Testis (tissue), 3 donors: ENCODE data around the gene LRTM2. TPM values are rescaled to one million over a fixed set of nuclear protein-coding genes. Genes with fewer than 3 reads are reported as not detected.

Source experiments
- DNase-seq: peaks from one replicate; pipeline ENCODE4 v3.0.0-alpha.2; 2019
- H3K27ac ChIP-seq, 2 donors: fragments of 200-600 bp; sonication (generic); one replicate each; pipeline ENCODE4 v1.5.1; 2019
- H3K27me3 ChIP-seq: fragments of 200-600 bp; sonication (generic); one replicate; pipeline ENCODE4 v1.5.1; 2019
- H3K36me3 ChIP-seq: fragments of 200-600 bp; sonication (generic); one replicate; pipeline ENCODE4 v1.5.1; 2017; ENCODE audit warnings: low read depth; ENCODE audit errors: missing control alignments
- H3K4me1 ChIP-seq: fragments of 200-600 bp; sonication (generic); one replicate; pipeline ENCODE4 v1.5.1; 2019
- H3K4me3 ChIP-seq, 2 donors: fragments of 200-600 bp; sonication (generic); one replicate each; pipeline ENCODE4 v1.5.1; 2017 to 2019
- H3K9me3 ChIP-seq: fragments of 200-600 bp; sonication (generic); one replicate; pipeline ENCODE4 v1.5.1; 2017
- CTCF ChIP-seq, 3 experiments: fragments of 450-650 bp in 2 of 3; fragments of 200-600 bp in 1 of 3; sonication (generic) in 1 of 3; IDR thresholded peaks; one replicate each; pipeline ENCODE4 v1.5.1; 2016 to 2019; ENCODE audit warnings: antibody characterized with exemption in 3 of 3, mild to moderate bottlenecking in 2 of 3, moderate library complexity in 1 of 3
- POLR2A ChIP-seq: fragments of 450-650 bp; IDR thresholded peaks from one replicate; pipeline ENCODE4 v1.6.1; 2017; ENCODE audit warnings: antibody characterized with exemption, mild to moderate bottlenecking, moderate library complexity
- WGBS, 2 donors: methylation state at CpG; one replicate each; pipeline ENCODE4 v1.1.5; 2018; 5-methylcytosine and 5-hydroxymethylcytosine counted together
- intact Hi-C: fragments of 100-400 bp; cut with DNase I; formaldehyde crosslinking; loops from one replicate; pipeline ENCODE4 v1.15.1; 2023; ENCODE audit warnings: low total_unique reads
- polyA plus RNA-seq: library from polyadenylated mRNA; stranded (reverse); fragments of 350-450 nt; fragmentation: Illumina TruSeq; extraction: RNeasy Lipid Tissue Mini Kit (QIAGEN cat#74804); gene quantifications from one replicate; pipeline ENCODE4 v1.2.3, GENCODE V29; 2014; ENCODE audit warnings: low read depth, low replicate concordance; ENCODE audit not compliant: insufficient read depth
- total RNA-seq, 2 donors: library from RNA; depleted of rRNA; stranded (reverse); fragments of >200 nt; gene quantifications; one replicate each; pipeline ENCODE4 v1.2.3, GENCODE V29; 2016

LRTM2 gene
- total and polyA plus RNA-seq, 3 donors from 2014 or later: 0.39 to 0.96 (median 0.43) TPM

- H3K4me3 ChIP-seq: peak overlapping the region; percentile 44 to 47
- DNase-seq: peak; percentile 16
- H3K4me1 ChIP-seq: no peaks in the 10 kb centered on the region
- no peak overlapping the region for H3K27ac ChIP-seq
- no peaks in the 10 kb centered on the region for H3K27me3 ChIP-seq
- no peaks in the 10 kb centered on the region for H3K9me3 ChIP-seq
- 45 to 66% methylated on average over 11 to 27 of the region's 27 CpGs for WGBS, 2 donors
- TF ChIP-seq POLR2A: no peak
- no peak for TF ChIP-seq CTCF (IDR thresholded peaks at IDR 0.05)
- H3K36me3 ChIP-seq: no peaks in the 10 kb centered on the region
- intact Hi-C loops: no loop called here
Measured at GRCh38 chr12:1864456-1864855, 44.1 kb downstream of the LRTM2 start.

GRCh38 chr12:1864867-1865266 lies 44.5 kb downstream of the LRTM2 start:
- Histone ChIP-seq H3K4me1 (no peaks in the 10 kb centered on the region), H3K27ac (no peak overlapping the region), H3K9me3 (no peaks in the 10 kb centered on the region), H3K4me3 (peak overlapping the region; percentile 44 to 47), H3K27me3 (no peaks in the 10 kb centered on the region), H3K36me3 (no peaks in the 10 kb centered on the region)
- no peak for TF ChIP-seq POLR2A
- no peak for TF ChIP-seq CTCF (IDR thresholded peaks at IDR 0.05)
- 30 to 68% methylated on average over 29 to 37 of the region's 37 CpGs for WGBS, 2 donors
- intact Hi-C loops: no loop called here
- no peak for DNase-seq

GRCh38 chr12:1865284-1865866 lies 45.0 kb downstream of the LRTM2 start:
- TF ChIP-seq POLR2A: no peak
- no peak for TF ChIP-seq CTCF (IDR thresholded peaks at IDR 0.05)
- intact Hi-C loops: no loop called here
- Histone ChIP-seq H3K9me3 (no peaks in the 10 kb centered on the region), H3K27ac (no peak overlapping the region), H3K4me1 (no peaks in the 10 kb centered on the region), H3K36me3 (no peaks in the 10 kb centered on the region), H3K4me3 (peak overlapping the region; percentile 44 to 47), H3K27me3 (no peaks in the 10 kb centered on the region)
- peak; percentile 70 for DNase-seq
- WGBS, 2 donors: 58 to 70% methylated on average over 29 to 32 of the region's 32 CpGs

- Histone ChIP-seq H3K4me1 (no peaks in the 10 kb centered on the region), H3K27ac (no peak overlapping the region), H3K4me3 (no peak overlapping the region), H3K36me3 (no peaks in the 10 kb centered on the region), H3K9me3 (no peaks in the 10 kb centered on the region), H3K27me3 (no peaks in the 10 kb centered on the region)
- intact Hi-C loops: no loop called here
- WGBS, 2 donors: 91 to 95% methylated on average over 10 of the region's 10 CpGs
- no peak for DNase-seq
- no peak for TF ChIP-seq CTCF (IDR thresholded peaks at IDR 0.05)
- no peak for TF ChIP-seq POLR2A
Measured at GRCh38 chr12:1869145-1869544, 48.8 kb downstream of the LRTM2 start.

- no peak overlapping the region for H3K27ac ChIP-seq
- no peaks in the 10 kb centered on the region for H3K27me3 ChIP-seq
- TF ChIP-seq POLR2A (no peak), CTCF (IDR thresholded peaks at IDR 0.05) (no peak)
- no peaks in the 10 kb centered on the region for H3K9me3 ChIP-seq
- H3K36me3 ChIP-seq: no peaks in the 10 kb centered on the region
- intact Hi-C loops: no loop called here
- no peaks in the 10 kb centered on the region for H3K4me1 ChIP-seq
- WGBS, 2 donors: 67 to 80% methylated on average over 7 of the region's 7 CpGs
- no peak for DNase-seq
- no peak overlapping the region for H3K4me3 ChIP-seq
Measured at GRCh38 chr12:1870086-1870485, 49.7 kb downstream of the LRTM2 start.
